A673 (cell line): Measurements from ENCODE around the gene SCGB1A1.

Experiments
- EZH2 ChIP-seq: fragments of 200-600 bp; sonication (generic); IDR thresholded peaks from 2 replicates; pipeline ENCODE4 v1.6.1; 2017; ENCODE audit warnings: borderline replicate concordance, low read depth, mild to moderate bottlenecking, mixed read lengths, antibody characterized with exemption, low read length; ENCODE audit not compliant: poor library complexity, severe bottlenecking
- TF ChIP-seq, protein P1 (sequence below): fragments of 300-800, 200-600 bp; sonication (generic); conservative IDR thresholded peaks from 2 replicates; pipeline ENCODE4 v1.5.1; 2017; ENCODE audit warnings: low read depth, mild to moderate bottlenecking, antibody characterized with exemption, low read length, moderate library complexity, mixed read lengths

DNA sequence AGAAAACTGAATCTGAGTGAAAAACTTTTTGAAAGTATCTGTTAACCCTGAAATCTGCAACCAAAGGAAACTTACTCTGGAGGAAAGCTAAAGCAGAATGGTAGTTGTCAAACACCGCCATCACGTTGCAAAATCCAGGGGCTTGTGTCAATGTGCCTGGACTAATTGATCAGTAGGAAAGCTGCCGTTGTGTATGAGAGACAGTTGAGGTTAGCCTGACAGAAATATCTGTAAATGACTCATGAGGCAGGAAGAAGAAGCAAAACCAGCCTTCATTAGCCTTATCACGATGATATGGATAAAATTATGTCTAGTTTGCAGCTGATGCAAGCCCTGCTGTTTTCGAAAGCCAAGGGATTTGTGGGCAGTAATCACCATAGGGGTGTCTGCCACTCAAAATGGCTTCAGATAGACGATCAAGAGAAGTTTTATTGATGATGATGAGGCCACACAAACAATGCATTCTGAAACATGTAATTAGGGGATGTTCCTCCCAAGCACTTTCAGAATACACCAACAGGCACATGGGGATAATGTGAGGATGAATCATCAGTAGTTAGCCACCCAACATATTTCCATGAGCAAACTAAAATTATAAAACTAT, 8.9 kb downstream of the SCGB1A1 start:
- TF ChIP-seq, protein P1, sequence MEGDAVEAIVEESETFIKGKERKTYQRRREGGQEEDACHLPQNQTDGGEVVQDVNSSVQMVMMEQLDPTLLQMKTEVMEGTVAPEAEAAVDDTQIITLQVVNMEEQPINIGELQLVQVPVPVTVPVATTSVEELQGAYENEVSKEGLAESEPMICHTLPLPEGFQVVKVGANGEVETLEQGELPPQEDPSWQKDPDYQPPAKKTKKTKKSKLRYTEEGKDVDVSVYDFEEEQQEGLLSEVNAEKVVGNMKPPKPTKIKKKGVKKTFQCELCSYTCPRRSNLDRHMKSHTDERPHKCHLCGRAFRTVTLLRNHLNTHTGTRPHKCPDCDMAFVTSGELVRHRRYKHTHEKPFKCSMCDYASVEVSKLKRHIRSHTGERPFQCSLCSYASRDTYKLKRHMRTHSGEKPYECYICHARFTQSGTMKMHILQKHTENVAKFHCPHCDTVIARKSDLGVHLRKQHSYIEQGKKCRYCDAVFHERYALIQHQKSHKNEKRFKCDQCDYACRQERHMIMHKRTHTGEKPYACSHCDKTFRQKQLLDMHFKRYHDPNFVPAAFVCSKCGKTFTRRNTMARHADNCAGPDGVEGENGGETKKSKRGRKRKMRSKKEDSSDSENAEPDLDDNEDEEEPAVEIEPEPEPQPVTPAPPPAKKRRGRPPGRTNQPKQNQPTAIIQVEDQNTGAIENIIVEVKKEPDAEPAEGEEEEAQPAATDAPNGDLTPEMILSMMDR = no peak
- no peak for TF ChIP-seq EZH2
